ENCODE measurements around the gene LEPROT.

Gene LEPROT

DNA sequence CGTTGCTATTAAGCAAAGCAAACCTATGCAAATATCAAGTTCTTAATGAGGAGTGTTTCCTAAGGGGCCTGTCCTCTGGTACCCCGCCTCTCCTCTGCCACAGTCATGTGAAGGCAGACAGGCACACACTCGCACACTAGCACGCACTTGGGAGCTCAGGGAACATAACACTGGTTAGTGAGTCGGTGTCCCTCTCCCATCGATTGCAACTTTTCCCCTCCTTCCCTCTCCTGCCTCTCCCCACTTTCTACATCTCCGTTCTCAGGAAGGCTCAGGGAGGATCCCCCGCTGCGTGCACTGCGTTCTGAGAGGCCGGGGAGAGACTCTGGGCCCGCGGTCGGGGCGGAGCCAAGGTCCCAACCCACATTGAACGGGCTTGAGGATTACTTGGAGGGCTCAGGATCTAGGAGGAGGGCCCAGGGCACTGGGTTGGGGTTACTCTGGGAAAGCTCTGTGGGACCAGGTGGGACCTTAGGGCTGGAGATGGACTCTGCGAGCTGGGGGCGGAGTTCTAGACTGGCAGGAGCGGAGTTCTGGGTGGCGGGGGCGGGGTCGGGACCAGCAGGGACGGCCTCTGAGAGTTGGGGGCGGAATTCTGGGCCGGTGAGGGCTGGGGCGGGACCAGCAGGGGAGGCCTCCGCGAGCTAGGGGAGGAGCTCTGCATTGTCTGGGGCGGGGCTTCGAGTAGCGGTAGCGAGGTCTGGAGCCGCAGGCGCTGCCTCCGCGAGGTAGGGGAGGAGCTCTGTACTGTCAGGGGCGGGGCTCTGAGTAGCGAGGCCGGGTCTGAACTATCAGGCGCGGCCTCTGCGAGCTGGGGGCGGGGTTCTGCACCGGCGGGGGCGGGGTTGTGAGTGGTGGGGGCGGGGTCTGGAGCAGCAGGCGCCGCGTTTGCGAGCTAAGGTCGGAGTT is 533 bp upstream of the LEPROT start:
- H3K4me3 ChIP-seq (ENCODE audit: low read length) = peak overlapping the region; percentile 59
- TF ChIP-seq, protein P1, sequence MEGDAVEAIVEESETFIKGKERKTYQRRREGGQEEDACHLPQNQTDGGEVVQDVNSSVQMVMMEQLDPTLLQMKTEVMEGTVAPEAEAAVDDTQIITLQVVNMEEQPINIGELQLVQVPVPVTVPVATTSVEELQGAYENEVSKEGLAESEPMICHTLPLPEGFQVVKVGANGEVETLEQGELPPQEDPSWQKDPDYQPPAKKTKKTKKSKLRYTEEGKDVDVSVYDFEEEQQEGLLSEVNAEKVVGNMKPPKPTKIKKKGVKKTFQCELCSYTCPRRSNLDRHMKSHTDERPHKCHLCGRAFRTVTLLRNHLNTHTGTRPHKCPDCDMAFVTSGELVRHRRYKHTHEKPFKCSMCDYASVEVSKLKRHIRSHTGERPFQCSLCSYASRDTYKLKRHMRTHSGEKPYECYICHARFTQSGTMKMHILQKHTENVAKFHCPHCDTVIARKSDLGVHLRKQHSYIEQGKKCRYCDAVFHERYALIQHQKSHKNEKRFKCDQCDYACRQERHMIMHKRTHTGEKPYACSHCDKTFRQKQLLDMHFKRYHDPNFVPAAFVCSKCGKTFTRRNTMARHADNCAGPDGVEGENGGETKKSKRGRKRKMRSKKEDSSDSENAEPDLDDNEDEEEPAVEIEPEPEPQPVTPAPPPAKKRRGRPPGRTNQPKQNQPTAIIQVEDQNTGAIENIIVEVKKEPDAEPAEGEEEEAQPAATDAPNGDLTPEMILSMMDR (IDR thresholded peaks at IDR 0.05; ENCODE audit: insufficient read depth, low read depth, low read length, missing control alignments) = no peak
- DNase-seq (ENCODE audit: low read depth) = peak; percentile 99

DNA sequence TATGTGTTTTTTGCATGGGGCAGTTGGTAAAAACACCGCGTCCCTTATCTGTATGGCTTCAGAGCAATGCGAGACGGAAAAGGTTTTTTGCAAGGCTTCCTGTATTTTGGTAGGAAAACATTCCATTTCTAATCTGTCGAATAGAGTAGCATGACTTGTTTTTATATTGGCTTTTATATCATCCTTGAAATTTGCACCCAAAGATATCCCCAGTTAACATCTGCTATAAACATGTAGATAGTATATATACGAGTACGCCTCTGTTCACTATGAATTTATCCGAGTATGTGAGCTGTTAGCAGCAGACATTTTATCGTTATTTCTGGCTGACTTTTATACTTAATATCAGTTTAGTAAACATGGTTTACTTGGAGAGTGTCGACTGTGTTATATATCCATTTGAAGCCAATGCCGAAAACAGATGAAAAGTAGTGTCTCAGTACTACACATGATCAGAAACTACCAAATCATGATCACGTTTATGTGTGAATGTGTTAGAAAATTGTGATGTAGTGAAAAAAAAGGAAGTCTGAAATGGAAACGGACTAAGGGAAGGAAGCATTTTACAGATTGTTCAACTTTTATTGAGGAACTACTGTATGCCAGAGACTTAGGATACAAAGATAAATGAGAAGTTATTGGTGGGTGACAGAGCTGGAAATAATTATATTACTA is 1.0 kb downstream of the LEPROT start:
- TF ChIP-seq, protein P1 (IDR thresholded peaks at IDR 0.05; ENCODE audit: insufficient read depth, low read depth, low read length, missing control alignments) = no peak
- peak overlapping the region; percentile 78 for H3K4me3 ChIP-seq (ENCODE audit: low read length)
- DNase-seq (ENCODE audit: low read depth) = no peak

DNA sequence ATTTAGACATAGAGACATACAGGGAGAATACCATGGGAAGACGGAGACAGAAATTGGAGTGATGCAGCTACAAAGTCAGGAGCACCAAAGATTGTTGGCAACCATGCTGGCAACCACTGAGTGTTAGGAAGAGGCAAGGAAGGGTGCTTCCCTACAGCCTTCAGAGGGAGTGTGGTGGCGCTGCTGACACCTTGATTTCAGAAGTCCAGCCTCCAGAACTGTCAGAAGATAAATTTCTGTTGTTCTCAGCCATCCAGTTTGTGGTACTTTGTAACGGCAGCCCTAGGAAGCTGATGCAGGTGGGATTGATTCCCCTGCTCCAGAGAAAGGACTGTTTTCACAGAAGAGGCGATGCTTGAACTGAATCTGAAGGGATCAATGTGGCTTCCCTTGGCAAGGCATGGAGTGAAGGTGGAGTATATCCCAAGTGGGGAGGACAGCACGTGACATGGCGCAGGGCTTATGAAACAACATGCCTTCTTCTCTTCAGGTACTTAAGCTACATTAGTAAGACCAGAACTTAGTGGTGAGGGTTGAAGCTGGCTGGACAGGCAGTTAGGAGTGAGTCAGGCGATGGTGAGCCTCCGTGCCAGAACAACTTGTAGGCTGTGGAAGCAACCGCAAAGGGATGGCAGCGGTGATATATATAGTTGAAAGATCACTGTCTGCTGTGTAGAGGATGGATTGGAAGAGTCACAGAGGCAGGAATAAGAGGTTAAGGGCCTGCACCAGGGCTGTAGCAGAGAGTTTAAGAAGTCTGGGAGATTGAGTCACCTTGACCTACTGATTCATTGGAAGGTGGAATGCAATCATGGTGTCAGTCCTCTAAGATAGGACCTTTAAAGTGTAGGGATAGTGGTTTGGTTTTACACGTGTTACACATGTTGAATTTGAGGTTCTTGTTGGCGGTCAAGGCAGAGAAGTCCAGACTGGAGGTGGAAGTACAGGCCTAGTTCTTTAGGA is 2.1 kb downstream of the LEPROT start:
- peak; percentile 73 for DNase-seq (ENCODE audit: low read depth)
- H3K4me3 ChIP-seq (ENCODE audit: low read length) = peak overlapping the region; percentile 78
- TF ChIP-seq, protein P1 (IDR thresholded peaks at IDR 0.05; ENCODE audit: insufficient read depth, low read depth, low read length, missing control alignments) = no peak

DNA sequence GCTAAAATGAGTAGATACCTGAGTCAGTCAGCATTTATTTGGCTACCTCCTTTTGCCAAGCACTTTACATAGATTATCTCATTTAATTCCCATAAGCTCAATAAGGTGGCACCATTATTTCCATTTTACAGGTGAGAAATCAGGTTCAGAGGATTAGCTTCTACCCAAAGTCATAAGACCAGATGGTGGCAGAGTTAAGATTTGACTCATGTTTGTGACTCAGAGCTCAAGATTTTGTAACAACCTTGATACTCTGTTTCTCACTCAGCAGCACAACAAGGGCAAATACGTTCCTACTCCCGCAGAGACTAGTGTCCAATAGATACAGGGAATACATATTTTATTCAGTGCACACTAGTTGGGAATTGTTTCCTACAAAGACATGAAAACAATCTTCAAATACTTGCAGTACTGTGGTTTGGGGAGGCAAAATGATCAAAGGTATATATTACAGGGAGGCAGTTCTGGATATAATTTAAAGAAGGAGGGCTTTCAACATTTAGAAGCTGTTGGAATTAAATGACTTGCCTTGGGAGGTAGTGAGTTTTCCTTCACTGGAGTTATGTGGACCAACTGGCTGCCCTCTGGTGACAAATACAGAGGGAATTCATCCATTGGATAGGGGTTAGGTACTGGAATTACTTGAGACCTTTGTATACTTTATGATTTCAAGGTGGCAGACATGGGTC is 3.6 kb downstream of the LEPROT start:
- DNase-seq (ENCODE audit: low read depth) = peak; percentile 95
- TF ChIP-seq, protein P1 (IDR thresholded peaks at IDR 0.05; ENCODE audit: insufficient read depth, low read depth, low read length, missing control alignments) = no peak
- no peak overlapping the region for H3K4me3 ChIP-seq (ENCODE audit: low read length)

DNA sequence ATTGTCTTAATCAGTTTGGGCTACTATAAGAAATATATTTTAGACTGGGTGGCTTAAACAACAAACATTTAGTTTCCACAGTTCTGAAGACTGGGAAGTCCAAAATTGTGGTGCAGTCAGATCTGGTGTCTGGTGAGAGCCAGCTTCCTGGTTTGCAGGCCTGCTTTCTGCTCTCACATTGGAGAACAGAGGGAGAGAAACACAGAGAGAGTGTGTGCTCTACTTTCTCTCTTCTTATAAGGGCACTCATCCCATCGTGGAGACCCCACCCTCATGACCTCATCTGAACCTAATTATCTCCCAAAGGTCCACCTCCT is 4.1 kb downstream of the LEPROT start:
- DNase-seq (ENCODE audit: low read depth) = no peak
- H3K4me3 ChIP-seq (ENCODE audit: low read length) = no peak overlapping the region
- TF ChIP-seq, protein P1 (IDR thresholded peaks at IDR 0.05; ENCODE audit: insufficient read depth, low read depth, low read length, missing control alignments) = no peak

DNA sequence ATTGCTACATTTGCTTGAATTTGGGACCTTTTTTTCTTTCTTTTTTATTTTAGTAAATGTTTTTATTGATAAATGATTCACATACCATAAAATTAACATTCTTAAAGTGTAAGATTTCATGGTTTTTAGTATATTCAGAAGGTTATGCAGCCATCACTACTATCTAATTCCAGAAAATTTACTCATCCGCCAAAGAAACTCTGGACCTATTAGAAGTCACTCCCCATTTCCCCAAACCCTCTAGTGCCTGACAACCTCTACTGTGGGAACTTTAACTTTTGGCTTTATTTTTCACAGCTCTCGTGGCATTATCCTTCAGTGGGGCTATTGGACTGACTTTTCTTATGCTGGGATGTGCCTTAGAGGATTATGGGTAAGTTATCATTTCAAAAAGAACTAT is 4.5 kb downstream of the LEPROT start:
- no peak overlapping the region for H3K4me3 ChIP-seq (ENCODE audit: low read length)
- no peak for DNase-seq (ENCODE audit: low read depth)
- TF ChIP-seq, protein P1 (IDR thresholded peaks at IDR 0.05; ENCODE audit: insufficient read depth, low read depth, low read length, missing control alignments) = no peak

Data from epithelial cell of esophagus (primary cell).